Trophoblast cell (in vitro differentiated cells and primary cell): ENCODE measurements around the gene EBF3.

Experiments
- DNase-seq, 2 donors: peaks; one replicate each; pipeline ENCODE4 v3.0.0-alpha.2; 2016
- H2AFZ ChIP-seq: 2 replicates; pipeline ENCODE4 v1.6.1; 2013; ENCODE audit warnings: low read length, moderate library complexity, mild to moderate bottlenecking; ENCODE audit not compliant: insufficient read depth, poor library complexity
- H2AK5ac ChIP-seq: 2 replicates; pipeline ENCODE4 v1.6.1; 2013; ENCODE audit warnings: mild to moderate bottlenecking, low read length
- H2BK120ac ChIP-seq: 2 replicates; pipeline ENCODE4 v1.6.1; 2013; ENCODE audit warnings: low read length, mild to moderate bottlenecking, moderate library complexity; ENCODE audit not compliant: insufficient read depth, poor library complexity
- H2BK12ac ChIP-seq: 2 replicates; pipeline ENCODE4 v1.6.1; 2013; ENCODE audit warnings: mild to moderate bottlenecking, low read length, moderate library complexity
- H2BK5ac ChIP-seq: 2 replicates; pipeline ENCODE4 v1.6.1; 2013; ENCODE audit warnings: low read length, low read depth, moderate library complexity, mild to moderate bottlenecking; ENCODE audit not compliant: poor library complexity
- H3K14ac ChIP-seq: 2 replicates; pipeline ENCODE4 v1.6.1; 2013; ENCODE audit warnings: mild to moderate bottlenecking, low read length
- H3K18ac ChIP-seq: 2 replicates; pipeline ENCODE4 v1.6.1; 2013; ENCODE audit warnings: mild to moderate bottlenecking, low read length
- H3K23ac ChIP-seq: 2 replicates; pipeline ENCODE4 v1.6.1; 2013; ENCODE audit warnings: low read length
- H3K27ac ChIP-seq: 2 replicates; pipeline ENCODE4 v1.5.1; 2013; ENCODE audit warnings: low read depth, mild to moderate bottlenecking, inconsistent platforms, low read length, moderate library complexity
- H3K27me3 ChIP-seq: 2 replicates; pipeline ENCODE4 v1.6.1; 2013; ENCODE audit warnings: inconsistent platforms, mild to moderate bottlenecking, low read length, moderate library complexity; ENCODE audit not compliant: insufficient read depth
- H3K36me3 ChIP-seq, 2 experiments: 1 replicate in 1 of 2; 2 replicates in 1 of 2; pipeline ENCODE4 v1.6.1; 2013; ENCODE audit warnings: low read length in 2 of 2, mild to moderate bottlenecking in 2 of 2, moderate library complexity in 1 of 2; ENCODE audit not compliant: insufficient read depth in 2 of 2, control insufficient read depth in 1 of 2
- H3K4ac ChIP-seq: 2 replicates; pipeline ENCODE4 v1.6.1; 2013; ENCODE audit warnings: low read depth, mild to moderate bottlenecking, low read length, moderate library complexity
- H3K4me1 ChIP-seq, 2 experiments: 1 replicate in 1 of 2; 2 replicates in 1 of 2; pipeline ENCODE4 v1.6.1; 2013; ENCODE audit warnings: low read length in 2 of 2, mild to moderate bottlenecking in 2 of 2, moderate library complexity in 1 of 2; ENCODE audit not compliant: insufficient read depth in 2 of 2, control insufficient read depth in 1 of 2
- H3K4me2 ChIP-seq: 2 replicates; pipeline ENCODE4 v1.6.1; 2013; ENCODE audit warnings: inconsistent platforms, mild to moderate bottlenecking, low read length, moderate library complexity
- H3K4me3 ChIP-seq: 2 replicates; pipeline ENCODE4 v1.5.1; 2013; ENCODE audit warnings: mild to moderate bottlenecking, low read depth, low read length, inconsistent platforms
- H3K79me1 ChIP-seq: one replicate; pipeline ENCODE4 v1.6.1; 2013; ENCODE audit warnings: low read length
- H3K79me2 ChIP-seq: 2 replicates; pipeline ENCODE4 v1.6.1; 2013; ENCODE audit warnings: low read length, mild to moderate bottlenecking; ENCODE audit not compliant: control insufficient read depth, insufficient read depth, poor library complexity
- H3K9ac ChIP-seq: 2 replicates; pipeline ENCODE4 v1.6.1; 2013; ENCODE audit warnings: mild to moderate bottlenecking, low read length
- H3K9me3 ChIP-seq: 2 replicates; pipeline ENCODE4 v1.6.1; 2013; ENCODE audit warnings: low read depth, mild to moderate bottlenecking, control low read depth, inconsistent platforms, low read length; ENCODE audit not compliant: insufficient read depth
- H4K12ac ChIP-seq: 2 replicates; pipeline ENCODE4 v1.6.1; 2013; ENCODE audit warnings: low read depth, mild to moderate bottlenecking, low read length, moderate library complexity
- H4K8ac ChIP-seq: 2 replicates; pipeline ENCODE4 v1.6.1; 2013; ENCODE audit warnings: low read depth, mild to moderate bottlenecking, low read length, moderate library complexity
- H4K91ac ChIP-seq: one replicate; pipeline ENCODE4 v1.6.1; 2013; ENCODE audit warnings: low read depth, mild to moderate bottlenecking, low read length, moderate library complexity
- WGBS: extraction: QIAGEN DNeasy Blood & Tissue Kit; methylation state at CpG from one replicate; pipeline ENCODE4 v1.1.7; 2013; ENCODE audit warnings: missing lambda C conversion rate; ENCODE audit not compliant: insufficient read length, insufficient coverage; ENCODE audit errors: extremely low coverage; 5-methylcytosine and 5-hydroxymethylcytosine counted together

Gene EBF3

GRCh38 chr10:129935867-129936152 lies 28.3 kb downstream of the EBF3 start:
- Histone ChIP-seq H3K4me3 (no peak overlapping the region), H3K36me3 (no peaks in the 10 kb centered on the region), H4K8ac (no peak overlapping the region), H3K4me2 (no peak overlapping the region), H3K14ac (no peak overlapping the region), H2BK120ac (no peak overlapping the region), H3K27ac (no peak overlapping the region), H2AK5ac (no peak overlapping the region), H3K9ac (no peak overlapping the region), H3K9me3 (no peaks in the 10 kb centered on the region), H2BK12ac (no peak overlapping the region), H3K23ac (no peak overlapping the region), H3K4me1 (no peaks in the 10 kb centered on the region), H3K4ac (no peak overlapping the region), H3K18ac (no peak overlapping the region), H3K79me2 (no peaks in the 10 kb centered on the region), H4K12ac (no peak overlapping the region), H3K27me3 (no peaks in the 10 kb centered on the region), H2AFZ (no peak overlapping the region), H2BK5ac (no peak overlapping the region), H4K91ac (no peak overlapping the region), H3K79me1 (no peaks in the 10 kb centered on the region)
- no peak for DNase-seq
- WGBS = no CpG with 5 or more reads among the region's 7 CpGs

- no peak overlapping the region for H2AK5ac ChIP-seq
- H3K4me1 ChIP-seq = no peaks in the 10 kb centered on the region
- H2AFZ ChIP-seq = no peak overlapping the region
- no peak overlapping the region for H2BK12ac ChIP-seq
- no peak overlapping the region for H3K4ac ChIP-seq
- H3K4me2 ChIP-seq = no peak overlapping the region
- no peak overlapping the region for H4K91ac ChIP-seq
- no peak overlapping the region for H4K8ac ChIP-seq
- H2BK5ac ChIP-seq = no peak overlapping the region
- no peak overlapping the region for H3K18ac ChIP-seq
- no peak overlapping the region for H3K23ac ChIP-seq
- no peak overlapping the region for H3K14ac ChIP-seq
- H3K9ac ChIP-seq = no peak overlapping the region
- DNase-seq = no peak
- H3K9me3 ChIP-seq = no peaks in the 10 kb centered on the region
- H3K79me1 ChIP-seq = no peaks in the 10 kb centered on the region
- H2BK120ac ChIP-seq = no peak overlapping the region
- H3K27me3 ChIP-seq = no peaks in the 10 kb centered on the region
- no peaks in the 10 kb centered on the region for H3K36me3 ChIP-seq
- no peaks in the 10 kb centered on the region for H3K79me2 ChIP-seq
- no peak overlapping the region for H4K12ac ChIP-seq
- no peak overlapping the region for H3K4me3 ChIP-seq
- H3K27ac ChIP-seq = no peak overlapping the region
- WGBS = no CpG with 5 or more reads among the region's 16 CpGs
Measured at GRCh38 chr10:129935102-129935866, 28.8 kb downstream of the EBF3 start.

- Histone ChIP-seq H3K18ac (no peak overlapping the region), H3K79me2 (no peaks in the 10 kb centered on the region), H3K14ac (no peak overlapping the region), H3K36me3 (no peaks in the 10 kb centered on the region), H2BK12ac (no peak overlapping the region), H3K79me1 (no peaks in the 10 kb centered on the region), H2BK120ac (no peak overlapping the region), H3K23ac (no peak overlapping the region), H3K4me3 (no peak overlapping the region), H3K9ac (no peak overlapping the region), H3K27ac (no peak overlapping the region), H2AFZ (no peak overlapping the region), H3K27me3 (no peaks in the 10 kb centered on the region), H4K91ac (no peak overlapping the region), H3K4ac (no peak overlapping the region), H2AK5ac (no peak overlapping the region), H3K9me3 (no peaks in the 10 kb centered on the region), H3K4me1 (no peaks in the 10 kb centered on the region), H4K12ac (no peak overlapping the region), H2BK5ac (no peak overlapping the region), H3K4me2 (no peak overlapping the region), H4K8ac (no peak overlapping the region)
- no peak for DNase-seq
- WGBS = no CpG with 5 or more reads among the region's 12 CpGs
Measured at GRCh38 chr10:129934196-129934925, 29.7 kb downstream of the EBF3 start.

- no peak overlapping the region for H4K8ac ChIP-seq
- no peak overlapping the region for H4K91ac ChIP-seq
- no peaks in the 10 kb centered on the region for H3K36me3 ChIP-seq
- no peak overlapping the region for H3K4me2 ChIP-seq
- no peak overlapping the region for H3K9ac ChIP-seq
- H3K79me2 ChIP-seq = no peaks in the 10 kb centered on the region
- no peak overlapping the region for H3K4ac ChIP-seq
- H3K18ac ChIP-seq = no peak overlapping the region
- no peaks in the 10 kb centered on the region for H3K9me3 ChIP-seq
- H3K27ac ChIP-seq = no peak overlapping the region
- no peak overlapping the region for H3K23ac ChIP-seq
- H2BK120ac ChIP-seq = no peak overlapping the region
- no peaks in the 10 kb centered on the region for H3K27me3 ChIP-seq
- no peak for DNase-seq
- no peak overlapping the region for H2BK12ac ChIP-seq
- H2AK5ac ChIP-seq = no peak overlapping the region
- no peak overlapping the region for H2BK5ac ChIP-seq
- no peak overlapping the region for H3K14ac ChIP-seq
- H3K79me1 ChIP-seq = no peaks in the 10 kb centered on the region
- H4K12ac ChIP-seq = no peak overlapping the region
- WGBS = no CpG with 5 or more reads among the region's 14 CpGs
- H2AFZ ChIP-seq = no peak overlapping the region
- H3K4me1 ChIP-seq = no peaks in the 10 kb centered on the region
- no peak overlapping the region for H3K4me3 ChIP-seq
Measured at GRCh38 chr10:129933456-129934092, 30.5 kb downstream of the EBF3 start.
